Muscle layer of duodenum (tissue), 2 donors: Measurements from ENCODE around the gene KRT86.

ENCODE experiments used
- H3K27ac ChIP-seq: one replicate; pipeline ENCODE4 v1.7.0; 2013; ENCODE audit warnings: mild to moderate bottlenecking, low read length
- H3K27me3 ChIP-seq: one replicate; pipeline ENCODE4 v1.7.0; 2013; ENCODE audit warnings: low read depth, mild to moderate bottlenecking, control low read depth, low read length
- H3K36me3 ChIP-seq, 2 donors: one replicate each; pipeline ENCODE4 v1.7.0; 2013; ENCODE audit warnings: low read length in 2 of 2, control low read depth in 1 of 2, mild to moderate bottlenecking in 1 of 2; ENCODE audit not compliant: insufficient read depth in 2 of 2, control insufficient read depth in 1 of 2
- H3K4me1 ChIP-seq, 2 donors: one replicate each; pipeline ENCODE4 v1.7.0; 2013; ENCODE audit warnings: low read length in 2 of 2, mild to moderate bottlenecking in 2 of 2, control low read depth in 1 of 2, moderate library complexity in 1 of 2; ENCODE audit not compliant: insufficient read depth in 2 of 2, control insufficient read depth in 1 of 2
- H3K4me3 ChIP-seq, 2 donors: one replicate each; pipeline ENCODE4 v1.7.0; 2013; ENCODE audit warnings: low read length in 2 of 2, low read depth in 1 of 2, mild to moderate bottlenecking in 1 of 2
- H3K9me3 ChIP-seq, 2 donors: one replicate each; pipeline ENCODE4 v1.7.0; 2013; ENCODE audit warnings: low read length in 2 of 2, control low read depth in 1 of 2, mild to moderate bottlenecking in 1 of 2; ENCODE audit not compliant: control insufficient read depth in 1 of 2
- donor health status: healthy.

Gene KRT86

DNA sequence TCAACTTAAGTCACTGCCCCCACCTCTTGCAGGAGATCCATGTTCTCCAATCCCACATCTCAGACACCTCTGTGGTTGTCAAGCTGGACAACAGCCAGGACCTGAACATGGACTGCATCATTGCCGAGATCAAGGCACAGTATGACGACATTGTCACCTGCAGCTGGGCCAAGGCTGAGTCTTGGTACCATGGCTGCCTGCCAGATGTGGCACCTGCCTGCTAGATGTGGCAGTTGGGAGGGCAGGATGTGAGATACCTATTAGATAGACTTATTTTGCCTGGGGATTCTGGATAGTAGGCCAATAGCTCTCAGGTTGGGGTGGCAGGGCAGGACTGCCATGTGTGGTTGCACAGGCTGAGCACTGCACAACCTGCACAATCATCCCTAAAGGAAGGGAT is 7.9 kb upstream of the KRT86 start:
- Histone ChIP-seq H3K27me3 (no peaks in the 10 kb centered on the region), H3K36me3 (no peaks in the 10 kb centered on the region), H3K4me3 (no peak overlapping the region), H3K9me3 (no peaks in the 10 kb centered on the region), H3K27ac (no peak overlapping the region), H3K4me1 (no peaks in the 10 kb centered on the region)

DNA sequence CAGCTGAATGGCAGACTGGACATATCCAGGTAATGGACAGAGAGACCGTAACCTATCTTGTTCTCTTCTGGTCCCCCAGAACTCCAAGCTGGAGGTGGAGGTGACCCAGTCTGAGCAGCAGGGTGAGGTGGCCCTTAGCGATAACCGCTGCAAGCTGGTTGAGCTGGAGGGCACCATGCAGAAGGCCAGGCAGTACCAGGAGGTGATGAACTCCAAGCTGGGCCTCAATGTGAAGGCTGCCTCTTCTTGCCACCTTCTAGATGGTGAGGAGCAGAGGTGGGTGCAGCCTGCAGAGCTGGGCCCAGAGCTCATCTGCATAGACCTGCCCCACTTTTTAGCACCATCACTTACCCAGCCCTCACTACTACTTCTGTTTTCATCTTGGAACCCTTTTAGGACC is 7.2 kb upstream of the KRT86 start:
- H3K36me3 ChIP-seq = no peaks in the 10 kb centered on the region
- H3K27me3 ChIP-seq = no peaks in the 10 kb centered on the region
- no peak overlapping the region for H3K4me3 ChIP-seq
- H3K27ac ChIP-seq = no peak overlapping the region
- no peaks in the 10 kb centered on the region for H3K4me1 ChIP-seq
- no peaks in the 10 kb centered on the region for H3K9me3 ChIP-seq

DNA sequence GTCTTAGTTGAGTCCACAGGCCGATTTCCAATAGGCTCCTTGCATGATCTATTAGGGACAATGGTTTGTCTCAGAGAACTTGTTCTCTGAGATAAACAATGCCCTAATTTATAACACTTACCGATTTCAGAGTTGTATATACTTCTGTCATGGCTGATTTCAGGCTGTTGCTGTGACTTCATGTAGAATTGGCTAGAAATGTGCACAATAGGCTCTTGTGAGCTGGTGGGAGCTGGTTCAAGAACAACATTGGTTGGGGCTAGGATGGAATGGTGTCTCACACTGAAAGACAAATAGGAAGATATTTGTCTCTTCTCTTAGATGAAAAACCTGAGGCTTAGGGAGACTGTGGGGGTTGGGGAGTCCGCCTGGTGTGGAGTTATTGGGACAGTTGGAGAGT is 6.7 kb upstream of the KRT86 start:
- H3K36me3 ChIP-seq = no peaks in the 10 kb centered on the region
- H3K27ac ChIP-seq = no peak overlapping the region
- H3K9me3 ChIP-seq = no peaks in the 10 kb centered on the region
- no peaks in the 10 kb centered on the region for H3K27me3 ChIP-seq
- H3K4me1 ChIP-seq = no peaks in the 10 kb centered on the region
- no peak overlapping the region for H3K4me3 ChIP-seq

DNA sequence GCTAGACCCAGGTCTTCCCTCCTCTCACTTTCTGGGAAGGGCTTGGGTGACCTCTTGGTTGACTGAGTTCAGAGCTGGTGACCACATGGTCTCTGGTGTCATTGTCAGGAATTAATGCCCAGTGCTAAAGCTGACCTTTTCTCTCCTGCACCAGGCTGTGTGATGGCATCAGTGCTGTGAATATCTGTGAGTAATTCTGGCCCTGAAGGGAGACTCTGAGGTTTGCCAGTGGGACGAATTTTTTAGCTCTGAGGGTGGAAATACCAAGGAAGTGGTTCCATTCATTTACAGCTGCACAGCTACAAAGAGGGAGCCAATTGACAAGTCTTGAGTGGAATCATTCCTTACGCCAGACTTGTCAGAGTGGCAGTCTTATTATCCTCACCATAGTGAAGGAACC is 6.2 kb upstream of the KRT86 start:
- H3K36me3 ChIP-seq = no peaks in the 10 kb centered on the region
- no peak overlapping the region for H3K27ac ChIP-seq
- H3K4me1 ChIP-seq = no peaks in the 10 kb centered on the region
- H3K27me3 ChIP-seq = no peaks in the 10 kb centered on the region
- H3K4me3 ChIP-seq = no peak overlapping the region
- no peaks in the 10 kb centered on the region for H3K9me3 ChIP-seq

DNA sequence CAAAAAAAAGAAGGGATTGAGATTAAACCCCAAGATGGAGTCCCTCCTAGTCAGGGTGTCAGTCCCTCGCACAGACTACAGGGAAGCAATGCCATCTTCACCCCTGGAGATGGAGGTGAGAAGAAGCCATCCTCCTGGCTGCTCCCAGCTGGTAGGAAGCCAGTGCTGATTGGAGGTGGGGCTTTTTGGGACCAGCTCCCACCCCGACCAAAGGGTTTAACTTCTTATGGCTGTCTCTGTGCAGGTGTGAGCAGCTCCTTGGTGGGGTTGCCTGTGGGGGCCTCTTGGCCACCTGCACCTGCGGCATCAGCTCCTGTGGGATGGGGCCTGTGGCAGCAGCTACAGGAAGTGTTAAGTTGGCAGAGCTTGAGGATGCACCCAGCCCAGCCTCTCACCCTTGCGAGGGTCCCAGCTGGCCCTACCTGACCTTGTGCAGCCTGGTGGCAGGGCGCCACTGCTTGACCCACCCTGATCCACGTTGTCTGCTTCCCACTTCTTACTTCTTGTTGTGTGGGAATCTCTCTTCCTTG is 3.8 kb upstream of the KRT86 start:
- Histone ChIP-seq H3K9me3 (no peaks in the 10 kb centered on the region), H3K4me1 (no peaks in the 10 kb centered on the region), H3K27ac (no peak overlapping the region), H3K4me3 (no peak overlapping the region), H3K27me3 (no peaks in the 10 kb centered on the region), H3K36me3 (no peaks in the 10 kb centered on the region)

GRCh38 chr12:52271158-52271557 is 3.3 kb upstream of the KRT86 start:
- no peaks in the 10 kb centered on the region for H3K4me1 ChIP-seq
- no peaks in the 10 kb centered on the region for H3K27me3 ChIP-seq
- H3K9me3 ChIP-seq = no peaks in the 10 kb centered on the region
- no peak overlapping the region for H3K4me3 ChIP-seq
- H3K36me3 ChIP-seq = no peaks in the 10 kb centered on the region
- no peak overlapping the region for H3K27ac ChIP-seq

GRCh38 chr12:52275686-52276085 is 1.2 kb downstream of the KRT86 start:
- no peak overlapping the region for H3K4me3 ChIP-seq
- no peaks in the 10 kb centered on the region for H3K9me3 ChIP-seq
- peaks cover 0 to 3% of the 10 kb centered on the region in 2 donors for H3K36me3 ChIP-seq
- H3K27me3 ChIP-seq = peaks cover 5% of the 10 kb centered on the region
- peaks cover 6 to 8% of the 10 kb centered on the region in 2 donors for H3K4me1 ChIP-seq
- H3K27ac ChIP-seq = no peak overlapping the region

DNA sequence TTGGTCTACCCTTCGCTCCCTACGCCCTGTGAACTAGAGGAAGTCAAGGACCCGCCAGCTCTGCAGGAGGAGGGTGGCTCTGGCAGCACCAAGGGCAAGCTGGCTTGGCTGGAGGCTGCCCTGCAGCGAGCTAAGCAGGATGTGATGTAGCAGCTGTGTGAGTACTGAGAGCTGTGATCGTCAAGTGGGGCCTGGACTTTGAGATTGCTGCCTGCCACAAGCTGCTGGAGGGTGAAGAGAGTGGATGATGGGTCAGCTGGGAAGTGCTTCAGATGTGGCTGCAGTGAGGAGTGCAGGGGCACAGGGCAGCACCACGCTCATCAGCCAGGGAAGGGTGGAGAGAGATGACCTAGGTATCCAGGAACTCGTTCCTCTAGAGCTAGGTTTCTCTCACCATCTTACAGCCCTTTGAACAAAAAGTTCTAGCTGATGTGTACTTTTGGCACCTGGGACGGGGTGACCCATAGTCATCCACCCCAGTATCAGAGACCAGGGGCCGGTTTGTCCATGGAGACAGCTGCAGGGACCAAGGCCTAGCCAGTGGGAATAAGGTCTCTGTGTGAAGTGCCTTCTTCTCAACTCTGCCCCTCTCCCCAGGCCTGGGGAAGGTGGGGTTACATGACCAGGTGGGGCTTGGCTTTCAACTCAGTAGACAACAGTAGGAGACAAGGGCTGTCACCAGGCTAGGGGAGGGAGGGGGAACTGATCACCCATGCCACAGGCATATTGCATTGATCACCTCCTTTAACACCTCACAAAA is 3.2 kb downstream of the KRT86 start:
- peaks cover 14 to 15% of the 10 kb centered on the region in 2 donors for H3K4me1 ChIP-seq
- H3K9me3 ChIP-seq = no peaks in the 10 kb centered on the region
- peaks cover 0 to 4% of the 10 kb centered on the region in 2 donors for H3K36me3 ChIP-seq
- H3K27ac ChIP-seq = no peak overlapping the region
- no peak overlapping the region for H3K4me3 ChIP-seq
- H3K27me3 ChIP-seq = peaks cover 5% of the 10 kb centered on the region

- peak overlapping the region; percentile 47 for H3K4me3 ChIP-seq
- peaks cover 5% of the 10 kb centered on the region for H3K27me3 ChIP-seq
- peaks cover 0 to 4% of the 10 kb centered on the region in 2 donors for H3K36me3 ChIP-seq
- H3K9me3 ChIP-seq = no peaks in the 10 kb centered on the region
- peak overlapping the region; percentile 90 for H3K27ac ChIP-seq
- H3K4me1 ChIP-seq = peaks cover 14 to 15% of the 10 kb centered on the region in 2 donors
Observed at GRCh38 chr12:52278575-52279421, 4.4 kb downstream of the KRT86 start.

- peak overlapping the region; percentile 90 for H3K27ac ChIP-seq
- H3K36me3 ChIP-seq = peaks cover 0 to 4% of the 10 kb centered on the region in 2 donors
- H3K4me1 ChIP-seq = peaks cover 14 to 15% of the 10 kb centered on the region in 2 donors
- no peak overlapping the region for H3K4me3 ChIP-seq
- H3K9me3 ChIP-seq = no peaks in the 10 kb centered on the region
- H3K27me3 ChIP-seq = peaks cover 5% of the 10 kb centered on the region
Observed at GRCh38 chr12:52279422-52280318, 5.2 kb downstream of the KRT86 start.
